T-cell (primary cell): Measurements from ENCODE around the gene OR5AN1. TPM values are rescaled to one million over a fixed set of nuclear protein-coding genes. Genes with fewer than 3 reads are reported as not detected.

Experiments used
- ATAC-seq, 4 experiments: fragments of 200-7000 bp in 3 of 4; fragments of 150-1000 bp in 1 of 4; cut with Tn5 transposase; replicated peaks in 1 of 4; 1 replicate in 3 of 4; 2 replicates in 1 of 4; pipeline ENCODE4 v1.10.0; 2021; ENCODE audit warnings: moderate library complexity in 3 of 4, mild to moderate bottlenecking in 2 of 4, moderate number of reproducible peaks in 1 of 4
- CTCF ChIA-PET, 2 donors: fragments of 300-600 bp; sonication (Branson Sonifier 250); formaldehyde crosslinking; loops; one replicate each; lab custom pipeline; 2022; ENCODE audit warnings: antibody characterized with exemption in 2 of 2; lab: Charles Lee
- POLR2A ChIA-PET, 2 donors: fragments of 300-600 bp; sonication (Branson Sonifier 250); formaldehyde crosslinking; loops; one replicate each; lab custom pipeline; 2022; ENCODE audit warnings: antibody characterized with exemption in 2 of 2; lab: Charles Lee
- DNase-seq, 35 experiments: peaks; one replicate each; pipeline versions ENCODE4 v3.0.0 to v3.0.0-alpha.2; 2013 to 2023
- H3K27ac ChIP-seq: one replicate; pipeline ENCODE4 v1.5.1; 2013; ENCODE audit warnings: low read length
- H3K27me3 ChIP-seq, 2 experiments: replicated peaks in 1 of 2; 1 replicate in 1 of 2; 2 replicates in 1 of 2; pipeline versions ENCODE4 v1.6.1 to v1.7.0; 2013; ENCODE audit warnings: low read length in 1 of 2, mixed read lengths in 1 of 2; ENCODE audit not compliant: control insufficient read depth in 2 of 2, insufficient read depth in 2 of 2; ENCODE audit errors: extremely low read depth in 1 of 2
- H3K36me3 ChIP-seq, 2 donors: 1 replicate in 1 of 2; 2 replicates in 1 of 2; pipeline versions ENCODE4 v1.6.1 to v1.7.0; 2013; ENCODE audit warnings: low read length in 1 of 2; ENCODE audit not compliant: control insufficient read depth in 2 of 2, insufficient read depth in 1 of 2; ENCODE audit errors: extremely low read depth in 1 of 2
- H3K4me1 ChIP-seq, 2 experiments: 1 replicate in 1 of 2; 2 replicates in 1 of 2; pipeline versions ENCODE4 v1.6.1 to v1.7.0; 2013; ENCODE audit warnings: low read length in 2 of 2, mixed read lengths in 1 of 2; ENCODE audit not compliant: insufficient read depth in 2 of 2, control insufficient read depth in 1 of 2; ENCODE audit errors: extremely low read depth in 1 of 2
- H3K4me3 ChIP-seq, 2 donors: 1 replicate in 1 of 2; 2 replicates in 1 of 2; pipeline versions ENCODE4 v1.5.1 to v1.7.0; 2013; ENCODE audit warnings: mild to moderate bottlenecking in 2 of 2, low read length in 1 of 2, moderate library complexity in 1 of 2; ENCODE audit not compliant: control insufficient read depth in 1 of 2; ENCODE audit errors: extremely low read depth in 1 of 2
- H3K9me3 ChIP-seq: 2 replicates; pipeline ENCODE4 v1.7.0; 2013
- H3K27ac Mint-ChIP-seq, 2 donors: one replicate each; pipeline ENCODE4 v1.8.0; 2020 to 2021; ENCODE audit warnings: mild to moderate bottlenecking in 2 of 2, mixed read lengths in 2 of 2
- H3K27me3 Mint-ChIP-seq, 2 donors: one replicate each; pipeline ENCODE4 v1.8.0; 2021 to 2022; ENCODE audit warnings: mixed read lengths in 2 of 2
- H3K36me3 Mint-ChIP-seq: one replicate; pipeline ENCODE4 v1.8.0; 2021; ENCODE audit warnings: mixed read lengths
- H3K4me1 Mint-ChIP-seq, 3 donors: one replicate each; pipeline ENCODE4 v1.8.0; 2020 to 2022; ENCODE audit warnings: mixed read lengths in 3 of 3, mild to moderate bottlenecking in 1 of 3
- H3K4me3 Mint-ChIP-seq, 3 donors: one replicate each; pipeline ENCODE4 v1.8.0; 2020 to 2022; ENCODE audit warnings: mild to moderate bottlenecking in 3 of 3, mixed read lengths in 3 of 3, moderate library complexity in 3 of 3
- H3K9me3 Mint-ChIP-seq, 3 donors: one replicate each; pipeline ENCODE4 v1.8.0; 2020 to 2022; ENCODE audit warnings: mixed read lengths in 3 of 3
- WGBS: methylation state at CpG from one replicate; pipeline ENCODE4 v1.1.5; 2013; ENCODE audit warnings: missing lambda C conversion rate; ENCODE audit not compliant: insufficient coverage; 5-methylcytosine and 5-hydroxymethylcytosine counted together
- total RNA-seq, 35 experiments: library from RNA in 6 of 35; stranded (reverse) in 6 of 35; fragments of 120-200 nt in 1 of 35; gene quantifications; one replicate each; pipeline versions ENCODE4 v1.2.1 to v1.2.4 and lab custom pipeline; 2013 to 2026

Gene OR5AN1
- total RNA-seq, 5 donors from 2014 or later (not counting 1 experiment from before 2014, with no cell fraction given) = not detected

DNA sequence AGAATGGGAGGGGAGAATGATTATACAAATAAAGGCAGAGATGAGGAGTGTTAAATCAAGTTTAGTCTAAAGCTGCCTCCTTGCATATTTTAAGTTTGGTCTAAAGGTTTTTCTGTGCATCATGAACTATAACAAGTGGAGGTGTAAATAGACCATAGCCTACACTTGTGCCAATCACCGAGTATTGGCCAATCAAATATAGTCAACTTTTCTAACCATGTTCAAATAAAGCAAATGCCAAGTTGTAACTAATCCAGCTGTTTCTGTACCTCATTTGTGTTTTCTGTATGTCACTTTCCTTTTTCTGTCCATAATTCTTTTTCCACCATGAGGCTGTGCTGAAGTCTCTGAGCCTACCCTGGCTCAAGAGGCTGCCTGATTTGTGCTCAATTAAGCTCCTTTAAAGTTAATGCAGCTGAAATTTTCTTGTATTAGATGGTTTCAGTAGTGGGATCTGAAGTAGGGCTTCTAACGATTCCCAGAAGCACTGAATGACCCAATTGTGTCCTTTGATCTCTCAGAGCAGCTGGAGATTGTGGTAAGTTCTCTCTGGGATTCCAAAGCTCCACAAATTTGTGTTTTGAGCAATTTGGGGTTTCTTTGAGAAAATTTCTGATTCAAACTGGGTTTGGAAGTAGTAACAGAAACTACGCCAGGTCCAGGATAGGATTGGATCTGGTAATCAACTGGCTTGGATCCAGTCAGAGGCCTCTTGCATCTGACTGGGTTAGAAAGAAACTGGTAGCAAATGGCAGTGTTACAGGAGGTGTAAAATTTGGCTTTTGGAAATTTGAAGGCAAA is 42.0 kb downstream of the OR5AN1 start:
- H3K9me3 Mint-ChIP-seq = peaks cover 0 to 13% (median 9%) of the 10 kb centered on the region in 3 donors
- H3K4me3 Mint-ChIP-seq = no peak overlapping the region
- ATAC-seq = no peak
- no peak overlapping the region for H3K27ac ChIP-seq
- H3K9me3 ChIP-seq = no peaks in the 10 kb centered on the region
- H3K27me3 Mint-ChIP-seq = peaks cover 0 to 4% of the 10 kb centered on the region in 2 donors
- H3K27ac Mint-ChIP-seq = no peak overlapping the region
- no peak overlapping the region for H3K4me3 ChIP-seq
- no peak for DNase-seq
- no peaks in the 10 kb centered on the region for H3K36me3 ChIP-seq
- ChIA-PET CTCF (interaction anchor here in 1 of 2 donors (0.6 kb wide), 1 partner anchor 12 kb away, joined by 3 read pairs; no protein-coding TSS in a partner anchor), POLR2A (interaction anchor here in 1 of 2 donors (0.7 kb wide), 1 partner anchor 172 kb away, joined by 4 read pairs; no protein-coding TSS in a partner anchor)
- H3K27me3 ChIP-seq = no peaks in the 10 kb centered on the region
- no peaks in the 10 kb centered on the region for H3K4me1 Mint-ChIP-seq
- no peaks in the 10 kb centered on the region for H3K36me3 Mint-ChIP-seq
- no peaks in the 10 kb centered on the region for H3K4me1 ChIP-seq
- 79% methylated on average over 3 of the region's 3 CpGs for WGBS

- peaks cover 4% of the 10 kb centered on the region in 2 donors for H3K27me3 Mint-ChIP-seq
- H3K9me3 Mint-ChIP-seq = peaks cover 0 to 13% (median 9%) of the 10 kb centered on the region in 3 donors
- no peaks in the 10 kb centered on the region for H3K9me3 ChIP-seq
- H3K36me3 Mint-ChIP-seq = no peaks in the 10 kb centered on the region
- no peaks in the 10 kb centered on the region for H3K27me3 ChIP-seq
- ATAC-seq (no peak), DNase-seq (no peak)
- H3K36me3 ChIP-seq = no peaks in the 10 kb centered on the region
- no peaks in the 10 kb centered on the region for H3K4me1 ChIP-seq
- no peak overlapping the region for H3K27ac Mint-ChIP-seq
- no peak overlapping the region for H3K27ac ChIP-seq
- H3K4me3 Mint-ChIP-seq = no peak overlapping the region
- no CpG with 5 or more reads among the region's 2 CpGs for WGBS
- ChIA-PET POLR2A (interaction anchor here in 1 of 2 donors (0.6 to 0.7 kb wide), 2 partner anchors 172 to 201 kb away, joined by 3 to 4 read pairs; no protein-coding TSS in a partner anchor), CTCF (no interaction called here)
- H3K4me1 Mint-ChIP-seq = no peaks in the 10 kb centered on the region
- H3K4me3 ChIP-seq = no peak overlapping the region
Observed at GRCh38 chr11:59401262-59401552, 42.5 kb downstream of the OR5AN1 start.

DNA sequence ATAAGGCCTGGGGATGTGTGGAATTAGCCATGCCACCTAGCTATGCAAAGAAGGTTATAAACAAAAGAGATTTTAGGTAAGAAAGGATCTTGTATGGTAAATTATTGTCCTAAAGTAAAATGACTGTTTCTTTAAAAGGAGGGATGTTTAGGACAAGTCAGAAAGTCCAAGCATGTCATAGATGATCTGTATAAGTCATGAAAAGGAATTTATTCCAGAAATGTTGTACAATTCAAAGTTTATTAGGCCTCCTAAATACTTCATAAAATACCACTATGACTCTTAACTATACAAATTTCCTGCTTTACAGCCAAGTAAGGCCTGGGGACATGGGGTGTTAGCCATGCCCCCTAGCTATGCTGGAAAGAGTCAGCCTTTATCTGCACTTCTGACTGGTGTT is 44.9 kb downstream of the OR5AN1 start:
- H3K9me3 Mint-ChIP-seq = peaks cover 0 to 15% (median 13%) of the 10 kb centered on the region in 3 donors
- POLR2A ChIA-PET = no interaction called here
- H3K36me3 Mint-ChIP-seq = no peaks in the 10 kb centered on the region
- H3K36me3 ChIP-seq = no peaks in the 10 kb centered on the region
- CTCF ChIA-PET = no interaction called here
- no peaks in the 10 kb centered on the region for H3K4me1 Mint-ChIP-seq
- no peak for DNase-seq
- no peaks in the 10 kb centered on the region for H3K9me3 ChIP-seq
- H3K4me3 Mint-ChIP-seq = no peak overlapping the region
- no peaks in the 10 kb centered on the region for H3K4me1 ChIP-seq
- no peak overlapping the region for H3K27ac Mint-ChIP-seq
- no peak for ATAC-seq
- peaks cover 4% of the 10 kb centered on the region in 2 donors for H3K27me3 Mint-ChIP-seq
- H3K27me3 ChIP-seq = no peaks in the 10 kb centered on the region
- H3K4me3 ChIP-seq = no peak overlapping the region
- H3K27ac ChIP-seq = no peak overlapping the region

DNA sequence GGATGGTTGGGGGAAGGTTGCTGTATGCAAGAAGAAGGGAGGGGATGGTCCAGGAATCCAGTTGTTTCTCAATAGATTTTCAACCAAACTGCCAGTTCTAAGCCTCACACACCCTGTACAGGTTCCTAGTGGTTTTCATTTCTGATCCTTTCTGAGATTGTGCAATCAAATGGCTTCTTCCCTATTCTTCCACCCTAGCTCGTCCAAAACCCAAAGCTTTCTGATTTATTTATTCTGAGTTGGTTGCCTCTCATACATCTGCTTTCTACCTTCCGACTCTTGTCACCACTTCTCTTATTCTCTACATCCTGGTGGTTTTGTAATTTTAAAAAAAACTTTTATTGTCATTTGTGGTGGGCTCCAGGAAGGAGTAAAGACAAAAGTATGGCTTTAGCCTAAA is 55.0 kb downstream of the OR5AN1 start:
- ATAC-seq = no peak
- H3K9me3 ChIP-seq = no peaks in the 10 kb centered on the region
- peaks cover 0 to 10% of the 10 kb centered on the region in 2 experiments for H3K4me1 ChIP-seq
- H3K9me3 Mint-ChIP-seq = peaks cover 4 to 21% (median 21%) of the 10 kb centered on the region in 3 donors
- no peak overlapping the region for H3K27ac ChIP-seq
- peaks cover 0 to 6% of the 10 kb centered on the region in 2 experiments for H3K27me3 ChIP-seq
- peaks cover 9 to 17% (median 15%) of the 10 kb centered on the region in 3 donors for H3K4me1 Mint-ChIP-seq
- no peak for DNase-seq
- H3K27me3 Mint-ChIP-seq = peaks cover 14% of the 10 kb centered on the region in 2 donors
- no peaks in the 10 kb centered on the region for H3K36me3 Mint-ChIP-seq
- no peak overlapping the region for H3K4me3 ChIP-seq
- ChIA-PET CTCF (no interaction called here), POLR2A (no interaction called here)
- no peak overlapping the region for H3K27ac Mint-ChIP-seq
- no CpG with 5 or more reads among the region's 2 CpGs for WGBS
- H3K4me3 Mint-ChIP-seq = no peak overlapping the region
- no peaks in the 10 kb centered on the region for H3K36me3 ChIP-seq

DNA sequence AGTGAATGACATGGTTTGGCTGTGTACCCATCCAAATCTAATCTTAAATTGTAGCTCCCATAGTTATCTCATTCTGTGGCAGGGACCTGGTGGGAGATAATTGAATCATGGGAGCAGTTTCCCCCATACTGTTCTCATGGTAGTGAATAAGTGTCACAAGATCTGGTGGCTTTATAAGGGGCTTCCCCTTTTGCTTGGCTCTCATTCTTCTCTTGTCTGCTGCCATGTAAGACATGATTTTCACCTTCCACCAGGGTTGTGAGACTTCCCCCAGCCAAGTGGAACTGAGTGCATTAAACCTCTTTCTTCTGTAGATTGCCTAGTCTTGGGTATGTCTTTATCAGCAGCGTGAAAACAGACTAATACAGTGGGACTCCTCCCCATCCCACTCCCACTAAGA is 56.4 kb downstream of the OR5AN1 start:
- H3K4me3 ChIP-seq = no peak overlapping the region
- POLR2A ChIA-PET = no interaction called here
- DNase-seq (no peak), ATAC-seq (no peak)
- H3K36me3 ChIP-seq = no peaks in the 10 kb centered on the region
- CTCF ChIA-PET = no interaction called here
- no peaks in the 10 kb centered on the region for H3K9me3 ChIP-seq
- no CpG with 5 or more reads among the region's 1 CpG for WGBS
- Mint-ChIP-seq H3K9me3 (peaks cover 4 to 11% (median 11%) of the 10 kb centered on the region in 3 donors), H3K4me3 (no peak overlapping the region), H3K36me3 (no peaks in the 10 kb centered on the region), H3K4me1 (peaks cover 9 to 17% (median 15%) of the 10 kb centered on the region in 3 donors), H3K27ac (no peak overlapping the region), H3K27me3 (peaks cover 17 to 19% of the 10 kb centered on the region in 2 donors)
- H3K27me3 ChIP-seq = peaks cover 0 to 6% of the 10 kb centered on the region in 2 experiments
- no peak overlapping the region for H3K27ac ChIP-seq
- H3K4me1 ChIP-seq = peaks cover 0 to 10% of the 10 kb centered on the region in 2 experiments

GRCh38 chr11:59416613-59417012 is 57.9 kb downstream of the OR5AN1 start:
- H3K27me3 ChIP-seq = peaks cover 0 to 6% of the 10 kb centered on the region in 2 experiments
- no CpG with 5 or more reads among the region's 5 CpGs for WGBS
- Mint-ChIP-seq H3K4me3 (no peak overlapping the region), H3K9me3 (no peaks in the 10 kb centered on the region), H3K36me3 (no peaks in the 10 kb centered on the region), H3K4me1 (peaks cover 9 to 17% (median 15%) of the 10 kb centered on the region in 3 donors), H3K27ac (no peak overlapping the region), H3K27me3 (peaks cover 17 to 19% of the 10 kb centered on the region in 2 donors)
- ATAC-seq (no peak), DNase-seq (no peak)
- ChIA-PET CTCF (no interaction called here), POLR2A (no interaction called here)
- H3K36me3 ChIP-seq = no peaks in the 10 kb centered on the region
- H3K9me3 ChIP-seq = no peaks in the 10 kb centered on the region
- H3K4me3 ChIP-seq = no peak overlapping the region
- no peak overlapping the region for H3K27ac ChIP-seq
- H3K4me1 ChIP-seq = peaks cover 0 to 10% of the 10 kb centered on the region in 2 experiments
